Fibroblast of villous mesenchyme (primary cell): ENCODE results near the gene PAX8. TPM values are rescaled to one million over a fixed set of nuclear protein-coding genes. Genes with fewer than 3 reads are reported as not detected.

Experiments
- DNase-seq: peaks from one replicate; pipeline ENCODE4 v3.0.0-alpha.2; 2010; ENCODE audit warnings: low read depth
- H3K4me3 ChIP-seq: 2 replicates; pipeline ENCODE4 v1.5.1; 2011; ENCODE audit warnings: low read depth, mild to moderate bottlenecking, low read length
- total RNA-seq: library from RNA; depleted of rRNA; stranded (reverse); fragments of >200 nt; gene quantifications from 2 replicates; pipeline ENCODE4 v1.2.3, GENCODE V29; 2012
- TF ChIP-seq, protein P1 (sequence below): IDR thresholded peaks from 2 replicates; pipeline ENCODE4 v1.5.1; 2012; ENCODE audit warnings: low read depth, mild to moderate bottlenecking, low read length; ENCODE audit not compliant: insufficient read depth

PAX8 gene
- total RNA-seq, 1 donor: 1.3 TPM

DNA sequence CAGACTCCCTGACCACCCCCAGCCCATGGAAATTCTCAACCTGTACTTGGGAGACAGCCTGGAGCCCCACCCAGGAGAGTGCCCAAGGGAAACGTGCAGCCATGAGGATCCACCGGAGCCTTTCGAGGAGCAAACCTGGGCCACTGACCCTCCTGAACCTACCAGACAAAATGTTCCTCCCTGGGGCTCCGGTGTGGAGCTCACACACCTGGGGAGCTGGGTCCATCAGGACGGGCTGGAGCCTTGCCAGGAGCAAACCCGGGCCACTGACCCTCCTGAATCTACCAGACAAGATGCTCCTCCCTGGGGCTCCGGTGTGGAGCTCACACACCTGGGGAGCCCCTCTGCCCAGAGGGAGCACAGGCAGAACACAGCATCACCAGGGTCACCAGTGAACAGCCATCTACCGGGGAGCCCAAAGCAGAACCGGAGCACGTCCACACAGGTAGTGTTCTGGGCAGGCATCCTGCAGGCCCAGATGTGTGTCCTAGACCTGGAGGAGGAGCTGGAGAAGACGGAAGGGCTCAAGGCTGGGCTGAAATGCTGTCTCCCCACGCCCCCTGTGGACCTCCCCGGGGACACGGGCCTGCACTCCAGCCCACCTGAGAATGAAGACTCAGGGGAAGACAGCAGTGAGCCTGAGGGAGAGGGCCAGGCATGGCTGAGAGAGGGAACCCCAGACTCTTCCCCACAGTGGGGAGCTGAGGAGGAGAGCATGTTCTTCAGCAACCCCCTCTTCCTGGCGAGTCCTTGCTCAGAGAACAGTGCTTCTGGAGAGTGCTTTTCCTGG lies 96.1 kb downstream of the PAX8 start:
- TF ChIP-seq, protein P1, sequence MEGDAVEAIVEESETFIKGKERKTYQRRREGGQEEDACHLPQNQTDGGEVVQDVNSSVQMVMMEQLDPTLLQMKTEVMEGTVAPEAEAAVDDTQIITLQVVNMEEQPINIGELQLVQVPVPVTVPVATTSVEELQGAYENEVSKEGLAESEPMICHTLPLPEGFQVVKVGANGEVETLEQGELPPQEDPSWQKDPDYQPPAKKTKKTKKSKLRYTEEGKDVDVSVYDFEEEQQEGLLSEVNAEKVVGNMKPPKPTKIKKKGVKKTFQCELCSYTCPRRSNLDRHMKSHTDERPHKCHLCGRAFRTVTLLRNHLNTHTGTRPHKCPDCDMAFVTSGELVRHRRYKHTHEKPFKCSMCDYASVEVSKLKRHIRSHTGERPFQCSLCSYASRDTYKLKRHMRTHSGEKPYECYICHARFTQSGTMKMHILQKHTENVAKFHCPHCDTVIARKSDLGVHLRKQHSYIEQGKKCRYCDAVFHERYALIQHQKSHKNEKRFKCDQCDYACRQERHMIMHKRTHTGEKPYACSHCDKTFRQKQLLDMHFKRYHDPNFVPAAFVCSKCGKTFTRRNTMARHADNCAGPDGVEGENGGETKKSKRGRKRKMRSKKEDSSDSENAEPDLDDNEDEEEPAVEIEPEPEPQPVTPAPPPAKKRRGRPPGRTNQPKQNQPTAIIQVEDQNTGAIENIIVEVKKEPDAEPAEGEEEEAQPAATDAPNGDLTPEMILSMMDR: no peak
- H3K4me3 ChIP-seq: no peak overlapping the region
- no peak for DNase-seq

- DNase-seq: no peak
- TF ChIP-seq, protein P1: no peak
- no peak overlapping the region for H3K4me3 ChIP-seq
Observed at GRCh38 chr2:113181258-113182051, 97.3 kb downstream of the PAX8 start.

- TF ChIP-seq, protein P1: no peak
- H3K4me3 ChIP-seq: no peak overlapping the region
- no peak for DNase-seq
Observed at GRCh38 chr2:113180131-113180946, 98.4 kb downstream of the PAX8 start.

DNA sequence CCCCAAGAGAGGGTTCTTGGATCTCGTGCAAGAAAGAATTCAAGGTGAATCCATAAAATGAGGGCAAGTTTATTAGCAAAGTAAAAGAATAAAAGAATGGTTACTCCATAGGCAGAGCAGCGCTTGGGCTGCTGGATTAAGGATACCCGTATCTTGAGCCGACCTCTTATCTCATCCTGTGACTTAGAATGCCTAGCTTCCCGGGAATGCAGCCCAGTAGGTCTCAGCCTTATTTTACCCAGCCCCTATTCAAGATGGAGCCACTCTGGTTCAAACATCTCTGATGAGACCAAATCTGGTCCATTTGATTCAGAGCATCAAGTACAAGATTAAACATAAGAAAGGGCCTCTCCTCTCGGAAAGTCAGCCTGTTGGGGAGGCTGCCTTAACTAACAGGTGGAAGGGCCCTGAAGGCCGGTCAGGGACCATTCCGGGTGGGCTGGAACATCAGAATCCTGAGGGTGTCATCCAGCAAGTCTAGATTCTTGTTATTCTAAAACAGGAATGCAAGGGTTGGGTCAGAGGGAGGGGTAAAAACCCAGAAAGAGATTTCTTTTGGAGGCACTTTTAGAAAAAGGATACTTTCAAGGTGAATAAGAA lies 99.2 kb downstream of the PAX8 start:
- TF ChIP-seq, protein P1: no peak
- no peak overlapping the region for H3K4me3 ChIP-seq
- no peak for DNase-seq

DNA sequence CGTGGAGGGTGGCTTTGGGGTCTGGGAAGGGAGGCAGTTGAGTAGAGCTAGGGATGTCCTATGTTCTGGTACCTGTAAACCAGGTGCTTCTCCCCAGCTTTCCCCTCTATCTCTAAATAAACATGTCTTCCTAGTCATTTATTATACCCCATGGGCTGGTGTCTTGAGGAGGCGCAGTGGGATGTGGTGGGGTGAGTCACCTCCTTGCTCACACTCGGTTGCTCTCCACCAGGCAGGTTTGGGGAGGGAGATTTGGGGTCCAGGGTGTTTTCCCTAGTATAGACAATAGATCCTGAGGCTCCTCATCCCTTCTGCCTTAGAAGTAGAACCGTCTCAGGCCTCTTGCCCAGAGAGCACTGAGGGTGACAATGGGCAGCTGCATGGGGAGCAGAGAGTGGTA lies 99.8 kb downstream of the PAX8 start:
- no peak for DNase-seq
- TF ChIP-seq, protein P1: no peak
- H3K4me3 ChIP-seq: no peak overlapping the region

- no peak overlapping the region for H3K4me3 ChIP-seq
- DNase-seq: no peak
- TF ChIP-seq, protein P1: no peak
Observed at GRCh38 chr2:113178069-113178746, 100.5 kb downstream of the PAX8 start.
